Astrocyte of the spinal cord (primary cell): ENCODE measurements around the gene SYNPO2.
"Not testable (repeated sequence)": the region's sequence is repeated elsewhere in the genome, so short reads cannot be mapped to it uniquely, and the experiment has no call there.

Source experiments
- DNase-seq: peaks from one replicate; pipeline ENCODE4 v3.0.0; 2011; ENCODE audit warnings: low read depth, low spot score
- H3K4me3 ChIP-seq: 2 replicates; pipeline ENCODE4 v1.5.1; 2011; ENCODE audit warnings: low read depth, mild to moderate bottlenecking, low read length, moderate library complexity
- CTCF ChIP-seq: IDR thresholded peaks from 2 replicates; pipeline ENCODE4 v1.5.1; 2012; ENCODE audit warnings: low read depth, mild to moderate bottlenecking, low read length, inconsistent platforms
- in situ Hi-C: cut with HindIII; loops from 2 replicates; pipeline ENCODE4 v1.10.0; 2017; ENCODE audit warnings: low sequenced_read_pairs

Gene SYNPO2

GRCh38 chr4:119010909-119011606 is 122.4 kb downstream of the SYNPO2 start:
- no peak overlapping the region for H3K4me3 ChIP-seq
- in situ Hi-C loops = no loop called here
- no peak for TF ChIP-seq CTCF
- DNase-seq = no peak

- TF ChIP-seq CTCF = no peak
- in situ Hi-C loops = no loop called here
- H3K4me3 ChIP-seq = no peak overlapping the region
- DNase-seq = no peak
Observed at GRCh38 chr4:119011607-119011988, 122.9 kb downstream of the SYNPO2 start.

- no peak overlapping the region for H3K4me3 ChIP-seq
- in situ Hi-C loops = no loop called here
- no peak for TF ChIP-seq CTCF
- no peak for DNase-seq
Observed at GRCh38 chr4:119014658-119015057, 126.0 kb downstream of the SYNPO2 start.

GRCh38 chr4:119016636-119017035 is 128.0 kb downstream of the SYNPO2 start:
- no peak overlapping the region for H3K4me3 ChIP-seq
- in situ Hi-C loops = no loop called here
- peak; percentile 61 for DNase-seq
- no peak for TF ChIP-seq CTCF

GRCh38 chr4:119017636-119018035 is 129.0 kb downstream of the SYNPO2 start:
- H3K4me3 ChIP-seq = no peak overlapping the region
- TF ChIP-seq CTCF = no peak
- DNase-seq = no peak
- in situ Hi-C loops = no loop called here

GRCh38 chr4:119020158-119020557 is 131.5 kb downstream of the SYNPO2 start:
- in situ Hi-C loops = no loop called here
- no peak for DNase-seq
- TF ChIP-seq CTCF = no peak
- no peak overlapping the region for H3K4me3 ChIP-seq

- DNase-seq, in situ Hi-C loops, H3K4me3 ChIP-seq: not testable (repeated sequence)
Observed at GRCh38 chr4:119022520-119022919, 133.9 kb downstream of the SYNPO2 start.
